ENCODE results near the gene ARMC12. TPM values are rescaled to one million over a fixed set of nuclear protein-coding genes. Genes with fewer than 3 reads are reported as not detected.

Gene ARMC12
- total and polyA plus RNA-seq, 2 donors (not counting 1 experiment from before 2014, with no cell fraction given) = 0.17 to 0.50 TPM

GRCh38 chr6:35739645-35740524, 3.1 kb downstream of the ARMC12 start:
- H3K79me2 ChIP-seq (ENCODE audit: control insufficient read depth, insufficient read depth, low read length) = no peaks in the 10 kb centered on the region
- no peak overlapping the region for H2AFZ ChIP-seq (ENCODE audit: low read length)
- H3K4me3 ChIP-seq (replicated peaks in 1 of 4; ENCODE audit: control extremely low read depth in 1 of 4, insufficient read depth in 1 of 4, low read depth in 3 of 4, low read length in 4 of 4) = no peak overlapping the region
- DNase-seq (ENCODE audit: low read depth in 2 of 2) = no peak
- no peak overlapping the region for H3K4me2 ChIP-seq (ENCODE audit: extremely low read depth, insufficient read depth, low read length)
- no peaks in the 10 kb centered on the region for H3K36me3 ChIP-seq (ENCODE audit: control insufficient read depth, insufficient read depth, low read length)
- H3K9me3 ChIP-seq (ENCODE audit: control insufficient read depth, insufficient read depth, low read depth, low read length) = no peaks in the 10 kb centered on the region
- no peak overlapping the region for H3K9ac ChIP-seq (ENCODE audit: insufficient read depth, low read length)
- no peaks in the 10 kb centered on the region for H4K20me1 ChIP-seq (ENCODE audit: control insufficient read depth, extremely low read depth, insufficient read depth, low read length)
- no peak overlapping the region for H3K27ac ChIP-seq (ENCODE audit: insufficient read depth, low read length)
- no peaks in the 10 kb centered on the region for H3K27me3 ChIP-seq (ENCODE audit: control insufficient read depth, insufficient read depth, low read length)
- TF ChIP-seq CTCF (conservative IDR thresholded peaks at IDR 0.05 in 1 of 2, IDR thresholded peaks at IDR 0.05 in 1 of 2; ENCODE audit: low read depth in 1 of 2, low read length in 2 of 2) (no peak), EZH2 (IDR thresholded peaks at IDR 0.05; ENCODE audit: low read length, missing control alignments) (no peak)
- H3K4me1 ChIP-seq (ENCODE audit: control insufficient read depth, extremely low read depth, insufficient read depth, low read length) = no peaks in the 10 kb centered on the region

- no peaks in the 10 kb centered on the region for H3K79me2 ChIP-seq (ENCODE audit: control insufficient read depth, insufficient read depth, low read length)
- no peak for DNase-seq (ENCODE audit: low read depth in 2 of 2)
- H3K36me3 ChIP-seq (ENCODE audit: control insufficient read depth, insufficient read depth, low read length) = no peaks in the 10 kb centered on the region
- H3K27ac ChIP-seq (ENCODE audit: insufficient read depth, low read length) = no peak overlapping the region
- peaks cover 6% of the 10 kb centered on the region for H3K27me3 ChIP-seq (ENCODE audit: control insufficient read depth, insufficient read depth, low read length)
- H3K4me2 ChIP-seq (ENCODE audit: extremely low read depth, insufficient read depth, low read length) = no peak overlapping the region
- H3K4me1 ChIP-seq (ENCODE audit: control insufficient read depth, extremely low read depth, insufficient read depth, low read length) = no peaks in the 10 kb centered on the region
- H4K20me1 ChIP-seq (ENCODE audit: control insufficient read depth, extremely low read depth, insufficient read depth, low read length) = no peaks in the 10 kb centered on the region
- H3K4me3 ChIP-seq (replicated peaks in 1 of 4; ENCODE audit: control extremely low read depth in 1 of 4, insufficient read depth in 1 of 4, low read depth in 3 of 4, low read length in 4 of 4) = no peak overlapping the region
- H2AFZ ChIP-seq (ENCODE audit: low read length) = no peak overlapping the region
- TF ChIP-seq CTCF (conservative IDR thresholded peaks at IDR 0.05 in 1 of 2, IDR thresholded peaks at IDR 0.05 in 1 of 2; ENCODE audit: low read depth in 1 of 2, low read length in 2 of 2) (no peak), EZH2 (IDR thresholded peaks at IDR 0.05; ENCODE audit: low read length, missing control alignments) (no peak)
- H3K9me3 ChIP-seq (ENCODE audit: control insufficient read depth, insufficient read depth, low read depth, low read length) = no peaks in the 10 kb centered on the region
- H3K9ac ChIP-seq (ENCODE audit: insufficient read depth, low read length) = no peak overlapping the region
Measured at GRCh38 chr6:35742842-35743241, 6.0 kb downstream of the ARMC12 start.

GRCh38 chr6:35745509-35745908, 8.7 kb downstream of the ARMC12 start:
- no peaks in the 10 kb centered on the region for H3K4me1 ChIP-seq (ENCODE audit: control insufficient read depth, extremely low read depth, insufficient read depth, low read length)
- H3K79me2 ChIP-seq (ENCODE audit: control insufficient read depth, insufficient read depth, low read length) = no peaks in the 10 kb centered on the region
- H3K9me3 ChIP-seq (ENCODE audit: control insufficient read depth, insufficient read depth, low read depth, low read length) = no peaks in the 10 kb centered on the region
- no peak overlapping the region for H3K9ac ChIP-seq (ENCODE audit: insufficient read depth, low read length)
- H3K4me3 ChIP-seq (replicated peaks in 1 of 4; ENCODE audit: control extremely low read depth in 1 of 4, insufficient read depth in 1 of 4, low read depth in 3 of 4, low read length in 4 of 4) = no peak overlapping the region
- H3K27me3 ChIP-seq (ENCODE audit: control insufficient read depth, insufficient read depth, low read length) = peaks cover 8% of the 10 kb centered on the region
- no peaks in the 10 kb centered on the region for H3K36me3 ChIP-seq (ENCODE audit: control insufficient read depth, insufficient read depth, low read length)
- H4K20me1 ChIP-seq (ENCODE audit: control insufficient read depth, extremely low read depth, insufficient read depth, low read length) = no peaks in the 10 kb centered on the region
- TF ChIP-seq CTCF (conservative IDR thresholded peaks at IDR 0.05 in 1 of 2, IDR thresholded peaks at IDR 0.05 in 1 of 2; ENCODE audit: low read depth in 1 of 2, low read length in 2 of 2) = no peak
- TF ChIP-seq EZH2 (IDR thresholded peaks at IDR 0.05; ENCODE audit: low read length, missing control alignments) = no peak
- DNase-seq (ENCODE audit: low read depth in 2 of 2) = no peak
- H2AFZ ChIP-seq (ENCODE audit: low read length) = no peak overlapping the region
- no peak overlapping the region for H3K4me2 ChIP-seq (ENCODE audit: extremely low read depth, insufficient read depth, low read length)
- no peak overlapping the region for H3K27ac ChIP-seq (ENCODE audit: insufficient read depth, low read length)

Measured in fibroblast of lung (primary cell).